K562 (cell line): ENCODE results near the gene STING1. TPM values are rescaled to one million over a fixed set of nuclear protein-coding genes. Genes with fewer than 3 reads are reported as not detected.

Source experiments
- CHD1 ChIP-seq: fragments of 200-600 bp; sonication (generic); IDR thresholded peaks from one replicate; pipeline ENCODE4 v1.6.1; 2012; ENCODE audit warnings: mild to moderate bottlenecking, moderate library complexity, low read length, inconsistent platforms
- CHD4 ChIP-seq: fragments of 200-600 bp; sonication (generic); IDR thresholded peaks from 3 replicates; pipeline ENCODE4 v1.6.1; 2012; ENCODE audit warnings: low read depth, mild to moderate bottlenecking, mixed read lengths, low read length, inconsistent platforms; ENCODE audit not compliant: insufficient read depth, insufficient replicate concordance, poor library complexity, severe bottlenecking
- CTCFL ChIP-seq: IDR thresholded peaks from 2 replicates; pipeline ENCODE4 v1.6.1; 2011; ENCODE audit warnings: borderline replicate concordance, low read depth, mild to moderate bottlenecking, moderate library complexity, low read length; ENCODE audit not compliant: insufficient read depth, poor library complexity, severe bottlenecking
- DDX20 ChIP-seq: fragments of 450-650 bp; IDR thresholded peaks from 2 replicates; pipeline ENCODE4 v1.6.1; 2016; ENCODE audit warnings: missing genetic modification characterization, low read depth, mild to moderate bottlenecking, missing compliant biosample characterization, moderate library complexity
- HMBOX1 ChIP-seq: sonication (generic); IDR thresholded peaks from 2 replicates; pipeline ENCODE4 v1.6.1; 2016
- MTA1 ChIP-seq: fragments of 450-650 bp; IDR thresholded peaks from 2 replicates; pipeline ENCODE4 v1.6.1; 2017; ENCODE audit warnings: borderline replicate concordance
- MYBL2 ChIP-seq, 2 experiments: fragments of 450-650 bp in 1 of 2; sonication (generic) in 1 of 2; formaldehyde crosslinking in 1 of 2; IDR thresholded peaks; 2 replicates each; pipeline versions ENCODE4 v1.6.1 to v1.8.1; 2017 to 2022; ENCODE audit warnings: borderline replicate concordance in 1 of 2, inconsistent platforms in 1 of 2, low read depth in 1 of 2, mild to moderate bottlenecking in 1 of 2, missing genetic modification reagents in 1 of 2, moderate library complexity in 1 of 2
- RBM14 ChIP-seq: fragments of 200-400 bp; formaldehyde crosslinking; IDR thresholded peaks from 2 replicates; pipeline ENCODE4 v1.6.1; 2018; ENCODE audit warnings: low read depth, mild to moderate bottlenecking, low read length, moderate library complexity, borderline replicate concordance; ENCODE audit not compliant: insufficient read depth
- RBM15 ChIP-seq: fragments of 200-400 bp; formaldehyde crosslinking; IDR thresholded peaks from 2 replicates; pipeline ENCODE4 v1.6.1; 2018; ENCODE audit warnings: mild to moderate bottlenecking, low read length, moderate library complexity; ENCODE audit not compliant: insufficient read depth
- RBM34 ChIP-seq: fragments of 200-400 bp; formaldehyde crosslinking; IDR thresholded peaks from 2 replicates; pipeline ENCODE4 v1.6.1; 2018; ENCODE audit warnings: low read length, borderline replicate concordance; ENCODE audit not compliant: insufficient read depth
- TSC22D4 ChIP-seq: fragments of 450-650 bp; IDR thresholded peaks from 2 replicates; pipeline ENCODE4 v1.6.1; 2016; ENCODE audit warnings: missing genetic modification characterization, missing biosample characterization, control low read depth
- ZNF146 ChIP-seq: IDR thresholded peaks from one replicate; pipeline ENCODE4 v1.6.1; 2018; ENCODE audit warnings: missing compliant biosample characterization; ENCODE audit not compliant: unreplicated experiment
- ZNF217 ChIP-seq: sonication (generic); formaldehyde crosslinking; IDR thresholded peaks from 2 replicates; pipeline ENCODE4 v1.8.0; 2022; ENCODE audit warnings: mild to moderate bottlenecking, missing genetic modification reagents
- polyA plus RNA-seq, 8 experiments: library from polyadenylated mRNA; depleted of rRNA in 4 of 8; stranded (reverse) in 5 of 8; unstranded in 3 of 8; fragments of >200 nt; fragmentation: Nextera tagmentation in 2 of 8; fragmentation: Illumina TruSeq in 1 of 8; extraction: Ambion mirVana in 2 of 8; extraction: Trizol in 1 of 8; gene quantifications; 2 replicates each; pipeline versions ENCODE4 v1.2.1 to v1.2.3, GENCODE V29; 2011 to 2014; ENCODE audit warnings: inconsistent platforms in 1 of 8, missing spikeins in 1 of 8
- total RNA-seq, 7 experiments: library from RNA; depleted of rRNA in 6 of 7; stranded (reverse); fragments of >200 nt in 6 of 7; fragmentation: Illumina TruSeq in 2 of 7; extraction: Trizol in 2 of 7; gene quantifications; 2 replicates each; pipeline versions ENCODE4 v1.2.1 to v1.2.3, GENCODE V29; 2011 to 2021; ENCODE audit warnings: low replicate concordance in 1 of 7
- TF ChIP-seq, protein P1 (sequence below): fragments of 200-400 bp; formaldehyde crosslinking; IDR thresholded peaks from 2 replicates; pipeline ENCODE4 v1.6.1; 2017; ENCODE audit warnings: mild to moderate bottlenecking, low read depth, low read length, moderate library complexity
- TF ChIP-seq, protein P2 (sequence below): sonication (generic); formaldehyde crosslinking; IDR thresholded peaks from 2 replicates; pipeline ENCODE4 v1.8.1; 2023; ENCODE audit warnings: mild to moderate bottlenecking, missing genetic modification reagents
- TF ChIP-seq, protein P3 (sequence below): fragments of 450-650 bp; formaldehyde crosslinking; IDR thresholded peaks from 2 replicates; pipeline ENCODE4 v1.4.0; 2022; ENCODE audit warnings: missing genetic modification characterization

Gene STING1
- total and polyA plus RNA-seq, 9 of the 15 experiments (the other 6 are each of a cell fraction or from before 2014, with no cell fraction given) = 20.8 to 69.1 (median 44.7) TPM

DNA sequence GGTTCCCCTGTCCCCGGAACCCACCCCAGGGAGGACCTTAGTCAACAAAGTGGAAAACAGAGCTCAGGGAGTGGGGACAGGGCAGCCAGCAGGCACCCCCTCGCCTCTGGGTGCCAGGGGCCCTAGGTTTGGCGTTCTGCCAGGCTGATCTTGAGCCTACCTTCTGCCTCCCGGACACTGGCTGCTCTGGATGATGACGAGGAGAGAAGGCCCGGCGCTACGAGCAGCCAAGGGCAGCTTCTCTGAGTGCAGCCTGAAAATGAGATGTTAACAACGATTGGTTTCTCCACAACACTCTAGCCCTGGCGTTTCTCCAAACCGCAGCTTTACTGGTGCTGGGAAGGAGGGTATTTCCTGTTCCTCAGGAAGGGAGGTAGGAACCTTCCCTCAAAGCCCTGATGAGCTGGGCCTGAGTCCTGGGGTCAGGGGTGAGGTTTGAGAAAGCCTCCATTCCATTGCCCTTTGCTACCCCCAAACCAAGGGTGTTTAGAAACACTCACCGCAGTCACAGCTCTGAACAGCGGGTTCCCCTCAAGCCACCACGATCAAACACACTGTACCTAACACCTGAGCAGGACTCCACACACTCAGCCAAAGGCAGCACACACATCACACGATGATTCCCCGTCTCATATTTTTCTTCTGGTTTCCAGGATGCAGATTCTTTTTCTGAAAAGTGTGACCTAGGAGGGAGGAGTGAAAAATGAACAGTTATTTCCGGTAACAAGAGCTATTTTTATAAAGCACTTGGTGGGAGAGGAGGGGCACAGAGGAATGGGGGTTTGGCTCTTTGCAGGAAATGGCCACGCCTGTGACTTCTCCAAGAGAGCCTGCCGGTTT lies at the start of gene STING1 (continued):
- TF ChIP-seq, protein P1, sequence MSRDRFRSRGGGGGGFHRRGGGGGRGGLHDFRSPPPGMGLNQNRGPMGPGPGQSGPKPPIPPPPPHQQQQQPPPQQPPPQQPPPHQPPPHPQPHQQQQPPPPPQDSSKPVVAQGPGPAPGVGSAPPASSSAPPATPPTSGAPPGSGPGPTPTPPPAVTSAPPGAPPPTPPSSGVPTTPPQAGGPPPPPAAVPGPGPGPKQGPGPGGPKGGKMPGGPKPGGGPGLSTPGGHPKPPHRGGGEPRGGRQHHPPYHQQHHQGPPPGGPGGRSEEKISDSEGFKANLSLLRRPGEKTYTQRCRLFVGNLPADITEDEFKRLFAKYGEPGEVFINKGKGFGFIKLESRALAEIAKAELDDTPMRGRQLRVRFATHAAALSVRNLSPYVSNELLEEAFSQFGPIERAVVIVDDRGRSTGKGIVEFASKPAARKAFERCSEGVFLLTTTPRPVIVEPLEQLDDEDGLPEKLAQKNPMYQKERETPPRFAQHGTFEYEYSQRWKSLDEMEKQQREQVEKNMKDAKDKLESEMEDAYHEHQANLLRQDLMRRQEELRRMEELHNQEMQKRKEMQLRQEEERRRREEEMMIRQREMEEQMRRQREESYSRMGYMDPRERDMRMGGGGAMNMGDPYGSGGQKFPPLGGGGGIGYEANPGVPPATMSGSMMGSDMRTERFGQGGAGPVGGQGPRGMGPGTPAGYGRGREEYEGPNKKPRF = no peak
- TF ChIP-seq, protein P2, sequence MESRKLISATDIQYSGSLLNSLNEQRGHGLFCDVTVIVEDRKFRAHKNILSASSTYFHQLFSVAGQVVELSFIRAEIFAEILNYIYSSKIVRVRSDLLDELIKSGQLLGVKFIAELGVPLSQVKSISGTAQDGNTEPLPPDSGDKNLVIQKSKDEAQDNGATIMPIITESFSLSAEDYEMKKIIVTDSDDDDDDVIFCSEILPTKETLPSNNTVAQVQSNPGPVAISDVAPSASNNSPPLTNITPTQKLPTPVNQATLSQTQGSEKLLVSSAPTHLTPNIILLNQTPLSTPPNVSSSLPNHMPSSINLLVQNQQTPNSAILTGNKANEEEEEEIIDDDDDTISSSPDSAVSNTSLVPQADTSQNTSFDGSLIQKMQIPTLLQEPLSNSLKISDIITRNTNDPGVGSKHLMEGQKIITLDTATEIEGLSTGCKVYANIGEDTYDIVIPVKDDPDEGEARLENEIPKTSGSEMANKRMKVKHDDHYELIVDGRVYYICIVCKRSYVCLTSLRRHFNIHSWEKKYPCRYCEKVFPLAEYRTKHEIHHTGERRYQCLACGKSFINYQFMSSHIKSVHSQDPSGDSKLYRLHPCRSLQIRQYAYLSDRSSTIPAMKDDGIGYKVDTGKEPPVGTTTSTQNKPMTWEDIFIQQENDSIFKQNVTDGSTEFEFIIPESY = no peak
- TF ChIP-seq, protein P3, sequence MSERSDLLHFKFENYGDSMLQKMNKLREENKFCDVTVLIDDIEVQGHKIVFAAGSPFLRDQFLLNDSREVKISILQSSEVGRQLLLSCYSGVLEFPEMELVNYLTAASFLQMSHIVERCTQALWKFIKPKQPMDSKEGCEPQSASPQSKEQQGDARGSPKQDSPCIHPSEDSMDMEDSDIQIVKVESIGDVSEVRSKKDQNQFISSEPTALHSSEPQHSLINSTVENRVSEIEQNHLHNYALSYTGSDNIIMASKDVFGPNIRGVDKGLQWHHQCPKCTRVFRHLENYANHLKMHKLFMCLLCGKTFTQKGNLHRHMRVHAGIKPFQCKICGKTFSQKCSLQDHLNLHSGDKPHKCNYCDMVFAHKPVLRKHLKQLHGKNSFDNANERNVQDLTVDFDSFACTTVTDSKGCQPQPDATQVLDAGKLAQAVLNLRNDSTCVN (CRISPR knock-in tag) = peak; percentile 87; the same call in 1 of the 2 replicates
- TF ChIP-seq ZNF217 (CRISPR knock-in tag) (no peak), MYBL2 (IDR thresholded peaks at IDR 0.05; ENCODE audit: low read depth) (no peak), MYBL2 (CRISPR knock-in tag; IDR thresholded peaks at IDR 0.05; ENCODE audit: borderline replicate concordance) (no peak), HMBOX1 (no peak), CHD1 (no peak), CTCFL (no peak), ZNF146 (CRISPR knock-in tag) (no peak), RBM14 (no peak), TSC22D4 (tag) (no peak), DDX20 (tag) (0 out of 2 replicates have a peak, but pooled peaks have one; percentile 23), MTA1 (no peak), RBM15 (no peak), CHD4 (no peak), RBM34 (no peak)
